Upper lobe of left lung (tissue), 6 donors: ENCODE results near the gene ABR. TPM values are rescaled to one million over a fixed set of nuclear protein-coding genes. Genes with fewer than 3 reads are reported as not detected.

ENCODE experiments used
- ATAC-seq, 2 donors: fragments of 200-7000 bp; cut with Tn5 transposase; one replicate each; pipeline ENCODE4 v1.9.1; 2022; ENCODE audit warnings: mild to moderate bottlenecking in 2 of 2, moderate library complexity in 2 of 2; ENCODE audit not compliant: low FRiP score in 2 of 2
- DNase-seq, 2 donors: peaks; one replicate each; pipeline ENCODE4 v3.0.0-alpha.2; 2019 to 2020
- H3K27ac ChIP-seq, 4 donors: fragments of 200-600 bp; sonication (generic); one replicate each; pipeline ENCODE4 v1.5.1; 2016 to 2019
- H3K27me3 ChIP-seq, 4 donors: fragments of 200-600 bp; sonication (generic); one replicate each; pipeline ENCODE4 v1.5.1; 2017 to 2019
- H3K36me3 ChIP-seq, 4 donors: fragments of 200-600 bp; sonication (generic); one replicate each; pipeline ENCODE4 v1.5.1; 2016 to 2019
- H3K4me1 ChIP-seq, 4 donors: fragments of 200-600 bp; sonication (generic); one replicate each; pipeline ENCODE4 v1.5.1; 2018 to 2019
- H3K4me3 ChIP-seq, 4 donors: fragments of 200-600 bp; sonication (generic); one replicate each; pipeline ENCODE4 v1.5.1; 2017 to 2019; ENCODE audit warnings: mild to moderate bottlenecking in 2 of 4, moderate library complexity in 1 of 4
- H3K9me3 ChIP-seq, 4 donors: fragments of 200-600 bp; sonication (generic); one replicate each; pipeline ENCODE4 v1.5.1; 2018 to 2019
- CTCF ChIP-seq, 6 experiments: fragments of 450-650 bp in 4 of 6; fragments of 200-600 bp in 2 of 6; sonication (generic) in 2 of 6; IDR thresholded peaks; one replicate each; pipeline ENCODE4 v1.5.1; 2016 to 2019; ENCODE audit warnings: antibody characterized with exemption in 6 of 6
- EP300 ChIP-seq, 4 donors: sonication (generic); formaldehyde crosslinking; IDR thresholded peaks; one replicate each; pipeline ENCODE4 v1.5.1; 2017; ENCODE audit warnings: antibody characterized with exemption in 4 of 4, control low read depth in 2 of 4
- POLR2A ChIP-seq, 4 donors: fragments of 450-650 bp; IDR thresholded peaks; one replicate each; pipeline ENCODE4 v1.5.1; 2016 to 2017; ENCODE audit warnings: antibody characterized with exemption in 4 of 4, mild to moderate bottlenecking in 2 of 4
- POLR2AphosphoS5 ChIP-seq, 2 donors: sonication (generic); formaldehyde crosslinking; IDR thresholded peaks; one replicate each; pipeline ENCODE4 v1.5.1; 2017; ENCODE audit warnings: antibody characterized with exemption in 2 of 2
- WGBS, 2 donors: methylation state at CpG; one replicate each; pipeline ENCODE4 v1.1.5; 2017 to 2018; 5-methylcytosine and 5-hydroxymethylcytosine counted together
- total RNA-seq, 6 donors: library from RNA; depleted of rRNA in 4 of 6; stranded (reverse); fragments of >200 nt in 4 of 6; gene quantifications; one replicate each; pipeline versions ENCODE4 v1.1.0 to v1.2.1, GENCODE V29; 2016 to 2021
- donor health status: DM: no; HTN: no; CAD: no; lungs with moderate emphysema.
- donor health status: DM: no; HTN: yes; CAD: no; lungs with severe emphysema.

ABR gene
- total RNA-seq, 6 donors from 2014 or later: 117 to 645 (median 206) TPM

GRCh38 chr17:1039511-1040215 lies 140.1 kb downstream of the ABR start:
- H3K4me3 ChIP-seq: peak overlapping the region in 2 of 4 donors; percentile 10 to 12
- H3K9me3 ChIP-seq: no peaks in the 10 kb centered on the region
- peak; percentile 86 to 89 for DNase-seq
- TF ChIP-seq EP300 (IDR thresholded peaks at IDR 0.05) (no peak), POLR2A (IDR thresholded peaks at IDR 0.05) (no peak), CTCF (IDR thresholded peaks at IDR 0.05) (peak in 1 of 6 experiments; percentile 7), POLR2AphosphoS5 (IDR thresholded peaks at IDR 0.05) (peak in 1 of 2 donors; percentile 73)
- peak overlapping the region; percentile 73 to 84 (median 82) for H3K27ac ChIP-seq
- WGBS, 2 donors: 71 to 84% methylated on average over 4 to 26 of the region's 30 CpGs
- peaks cover 34 to 50% (median 41%) of the 10 kb centered on the region in 4 donors for H3K4me1 ChIP-seq
- peak; percentile 84 to 90 for ATAC-seq
- H3K36me3 ChIP-seq: peaks cover 0 to 36% (median 11%) of the 10 kb centered on the region in 4 donors
- no peaks in the 10 kb centered on the region for H3K27me3 ChIP-seq

GRCh38 chr17:1039123-1039507 lies 140.7 kb downstream of the ABR start:
- H3K4me1 ChIP-seq: peaks cover 34 to 45% (median 36%) of the 10 kb centered on the region in 4 donors
- peak overlapping the region in 1 of 4 donors; percentile 12 for H3K4me3 ChIP-seq
- DNase-seq (peak in 1 of 2 donors; percentile 70), ATAC-seq (no peak)
- TF ChIP-seq POLR2AphosphoS5 (IDR thresholded peaks at IDR 0.05) (no peak), EP300 (IDR thresholded peaks at IDR 0.05) (no peak), POLR2A (IDR thresholded peaks at IDR 0.05) (no peak), CTCF (IDR thresholded peaks at IDR 0.05) (no peak)
- peaks cover 0 to 41% (median 11%) of the 10 kb centered on the region in 4 donors for H3K36me3 ChIP-seq
- WGBS, 2 donors: 53 to 73% methylated on average over 4 to 16 of the region's 16 CpGs
- no peaks in the 10 kb centered on the region for H3K27me3 ChIP-seq
- H3K27ac ChIP-seq: peak overlapping the region; percentile 73 to 84 (median 82)
- H3K9me3 ChIP-seq: no peaks in the 10 kb centered on the region

- no peak for ATAC-seq
- TF ChIP-seq POLR2A (IDR thresholded peaks at IDR 0.05): no peak
- TF ChIP-seq POLR2AphosphoS5 (IDR thresholded peaks at IDR 0.05): no peak
- TF ChIP-seq CTCF (IDR thresholded peaks at IDR 0.05): no peak
- no peak for TF ChIP-seq EP300 (IDR thresholded peaks at IDR 0.05)
- WGBS, 2 donors: 79 to 88% methylated on average over 17 to 31 of the region's 31 CpGs
- Histone ChIP-seq H3K9me3 (no peaks in the 10 kb centered on the region), H3K36me3 (peaks cover 0 to 42% (median 11%) of the 10 kb centered on the region in 4 donors), H3K27ac (peak overlapping the region; percentile 73 to 84 (median 82)), H3K27me3 (no peaks in the 10 kb centered on the region), H3K4me3 (no peak overlapping the region), H3K4me1 (peaks cover 30 to 40% (median 32%) of the 10 kb centered on the region in 4 donors)
- DNase-seq: peak in 1 of 2 donors; percentile 71
These were observed 141.2 kb downstream of the ABR start for GRCh38 chr17:1038459-1039122.

- DNase-seq (no peak), ATAC-seq (no peak)
- TF ChIP-seq CTCF (IDR thresholded peaks at IDR 0.05) (no peak), POLR2AphosphoS5 (IDR thresholded peaks at IDR 0.05) (no peak), POLR2A (IDR thresholded peaks at IDR 0.05) (no peak), EP300 (IDR thresholded peaks at IDR 0.05) (no peak)
- no peaks in the 10 kb centered on the region for H3K9me3 ChIP-seq
- H3K4me3 ChIP-seq: no peak overlapping the region
- peaks cover 0 to 51% (median 14%) of the 10 kb centered on the region in 4 donors for H3K36me3 ChIP-seq
- peaks cover 22 to 29% (median 27%) of the 10 kb centered on the region in 4 donors for H3K4me1 ChIP-seq
- 92 to 95% methylated on average over 12 to 19 of the region's 19 CpGs for WGBS, 2 donors
- H3K27ac ChIP-seq: peak overlapping the region in 1 of 4 donors; percentile 13
- no peaks in the 10 kb centered on the region for H3K27me3 ChIP-seq
These were observed 142.4 kb downstream of the ABR start for GRCh38 chr17:1037238-1037879.
